Astrocyte of the cerebellum (primary cell): Measurements from ENCODE around the gene AKR1C8.

Experiments used
- DNase-seq: peaks from one replicate; pipeline ENCODE4 v3.0.0-alpha.2; 2011; ENCODE audit warnings: low read depth
- H3K4me3 ChIP-seq: 2 replicates; pipeline ENCODE4 v1.5.1; 2011; ENCODE audit warnings: mild to moderate bottlenecking, low read depth, low read length, moderate library complexity
- in situ Hi-C: cut with HindIII; loops from 2 replicates; pipeline ENCODE4 v1.10.0; 2017; ENCODE audit warnings: low sequenced_read_pairs
- TF ChIP-seq, protein P1 (sequence below): IDR thresholded peaks from 2 replicates; pipeline ENCODE4 v1.5.1; 2012; ENCODE audit warnings: low read length, low read depth, moderate library complexity, mild to moderate bottlenecking; ENCODE audit errors: missing control alignments

AKR1C8 gene

DNA sequence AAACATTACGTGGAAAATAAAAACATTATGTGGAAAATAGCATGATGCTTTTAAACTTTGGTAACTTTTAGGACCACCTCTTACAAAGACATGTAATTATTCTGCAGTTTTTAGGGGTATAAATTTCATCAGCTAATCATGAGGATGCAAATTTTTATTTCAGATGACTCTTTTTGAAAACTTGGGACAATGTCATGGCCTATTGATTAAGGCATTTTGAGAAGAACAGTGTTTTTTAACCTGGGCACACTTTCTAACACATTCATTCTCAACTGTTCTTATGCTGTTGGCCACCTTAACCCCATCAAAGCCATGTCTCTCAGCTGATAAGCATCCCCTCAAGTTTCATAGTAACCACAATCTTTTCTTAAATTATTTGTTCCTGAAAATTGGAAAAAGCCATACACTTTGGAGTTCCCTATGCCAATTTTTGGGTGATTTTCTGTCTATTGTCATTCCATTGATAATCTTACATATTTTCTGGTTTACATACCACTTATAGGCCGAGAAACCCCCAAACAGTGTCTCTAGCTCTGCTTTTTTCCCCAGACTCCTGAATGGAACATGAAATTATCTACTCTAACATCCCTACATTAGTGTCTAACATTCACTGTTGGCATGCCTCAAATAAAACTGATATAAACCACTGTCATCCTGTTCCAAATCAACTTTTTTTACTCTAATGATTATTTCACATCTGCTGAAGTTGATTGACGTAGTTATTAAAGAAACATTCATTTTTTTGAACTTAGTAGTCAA, 76.1 kb downstream of the AKR1C8 start:
- in situ Hi-C loops: no loop called here
- no peak overlapping the region for H3K4me3 ChIP-seq
- TF ChIP-seq, protein P1, sequence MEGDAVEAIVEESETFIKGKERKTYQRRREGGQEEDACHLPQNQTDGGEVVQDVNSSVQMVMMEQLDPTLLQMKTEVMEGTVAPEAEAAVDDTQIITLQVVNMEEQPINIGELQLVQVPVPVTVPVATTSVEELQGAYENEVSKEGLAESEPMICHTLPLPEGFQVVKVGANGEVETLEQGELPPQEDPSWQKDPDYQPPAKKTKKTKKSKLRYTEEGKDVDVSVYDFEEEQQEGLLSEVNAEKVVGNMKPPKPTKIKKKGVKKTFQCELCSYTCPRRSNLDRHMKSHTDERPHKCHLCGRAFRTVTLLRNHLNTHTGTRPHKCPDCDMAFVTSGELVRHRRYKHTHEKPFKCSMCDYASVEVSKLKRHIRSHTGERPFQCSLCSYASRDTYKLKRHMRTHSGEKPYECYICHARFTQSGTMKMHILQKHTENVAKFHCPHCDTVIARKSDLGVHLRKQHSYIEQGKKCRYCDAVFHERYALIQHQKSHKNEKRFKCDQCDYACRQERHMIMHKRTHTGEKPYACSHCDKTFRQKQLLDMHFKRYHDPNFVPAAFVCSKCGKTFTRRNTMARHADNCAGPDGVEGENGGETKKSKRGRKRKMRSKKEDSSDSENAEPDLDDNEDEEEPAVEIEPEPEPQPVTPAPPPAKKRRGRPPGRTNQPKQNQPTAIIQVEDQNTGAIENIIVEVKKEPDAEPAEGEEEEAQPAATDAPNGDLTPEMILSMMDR: no peak
- DNase-seq: no peak

DNA sequence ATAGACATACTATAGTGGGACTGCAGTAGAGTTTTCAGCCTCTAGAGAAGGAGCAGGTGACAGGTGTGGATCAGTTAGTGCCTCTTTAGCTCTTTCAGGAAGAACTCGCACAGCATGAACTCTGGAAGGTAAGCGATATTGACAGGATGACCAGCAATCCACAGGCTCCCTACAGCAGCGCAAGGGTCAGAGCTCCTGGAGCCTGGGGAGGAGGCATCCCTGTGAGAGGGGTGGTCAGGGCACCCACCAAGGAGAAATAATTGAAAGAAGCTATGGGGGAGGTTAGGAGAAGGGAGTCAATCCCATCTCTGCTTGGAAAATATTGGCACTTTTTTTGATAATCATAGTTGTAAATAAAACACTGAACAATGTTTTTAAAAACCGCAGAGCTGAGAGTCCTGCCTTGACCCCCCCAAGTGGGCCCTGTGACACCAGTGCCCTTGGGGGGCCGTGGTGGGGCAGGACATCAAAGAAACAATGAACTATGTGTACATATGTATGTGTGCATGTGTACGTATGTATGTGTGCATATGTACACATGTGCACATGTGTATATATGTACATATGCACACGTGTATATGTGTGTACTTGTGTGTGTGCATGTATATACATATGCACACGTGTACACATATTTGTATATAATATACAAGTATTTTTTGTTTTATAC, 77.0 kb downstream of the AKR1C8 start:
- no peak for DNase-seq
- no peak overlapping the region for H3K4me3 ChIP-seq
- TF ChIP-seq, protein P1: no peak
- in situ Hi-C loops: no loop called here

DNA sequence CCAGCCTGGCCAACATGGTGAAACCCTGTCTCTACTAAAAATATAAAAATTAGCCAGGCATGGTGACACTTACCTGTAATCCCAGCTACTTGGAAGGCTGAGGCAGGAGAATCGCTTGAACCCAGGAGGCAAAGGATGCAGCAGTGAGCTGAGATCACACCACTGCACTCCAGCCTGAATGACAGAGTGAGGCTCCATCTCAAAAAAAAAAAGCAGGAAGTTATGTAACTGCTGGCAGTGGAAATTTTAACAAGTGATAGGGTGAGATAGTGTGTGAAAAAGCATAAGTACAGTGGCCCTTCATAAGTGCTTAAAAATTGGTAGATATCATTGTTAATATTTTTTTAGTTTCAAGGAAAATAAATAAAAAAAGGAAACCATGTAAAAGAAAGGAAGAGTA, 78.4 kb downstream of the AKR1C8 start:
- no peak overlapping the region for H3K4me3 ChIP-seq
- DNase-seq: no peak
- TF ChIP-seq, protein P1: no peak
- in situ Hi-C loops: no loop called here

DNA sequence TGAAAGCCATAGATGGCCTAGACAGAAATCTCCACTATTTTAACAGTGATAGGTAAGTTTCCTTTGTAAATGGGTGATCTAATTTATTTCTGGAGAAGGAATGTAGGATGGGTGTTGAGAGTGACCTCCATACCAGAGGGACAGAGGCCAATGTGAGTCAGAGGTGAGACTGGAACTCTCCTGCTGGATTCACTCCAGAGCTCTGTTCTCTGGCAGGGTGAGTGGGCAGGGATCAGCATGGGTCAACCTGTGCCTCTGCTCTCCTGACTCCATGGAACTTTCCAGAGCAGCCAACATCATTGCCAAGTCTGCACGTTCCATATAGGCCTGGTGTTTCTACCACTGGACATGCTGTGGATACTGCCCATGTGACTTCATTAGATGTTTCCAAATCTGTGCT, 79.3 kb downstream of the AKR1C8 start:
- in situ Hi-C loops: no loop called here
- TF ChIP-seq, protein P1: no peak
- H3K4me3 ChIP-seq: no peak overlapping the region
- DNase-seq: no peak
